Vein endothelial cell (primary cell): ENCODE measurements around the gene SAMD14. TPM values are rescaled to one million over a fixed set of nuclear protein-coding genes. Genes with fewer than 3 reads are reported as not detected.

ENCODE experiments used
- total RNA-seq: library from RNA; depleted of rRNA; stranded (reverse); fragments of >200 nt; gene quantifications from 2 replicates; pipeline ENCODE4 v1.2.3, GENCODE V29; 2012

Gene SAMD14
- total RNA-seq = 5.3 and 10.5 TPM in 2 replicates

DNA sequence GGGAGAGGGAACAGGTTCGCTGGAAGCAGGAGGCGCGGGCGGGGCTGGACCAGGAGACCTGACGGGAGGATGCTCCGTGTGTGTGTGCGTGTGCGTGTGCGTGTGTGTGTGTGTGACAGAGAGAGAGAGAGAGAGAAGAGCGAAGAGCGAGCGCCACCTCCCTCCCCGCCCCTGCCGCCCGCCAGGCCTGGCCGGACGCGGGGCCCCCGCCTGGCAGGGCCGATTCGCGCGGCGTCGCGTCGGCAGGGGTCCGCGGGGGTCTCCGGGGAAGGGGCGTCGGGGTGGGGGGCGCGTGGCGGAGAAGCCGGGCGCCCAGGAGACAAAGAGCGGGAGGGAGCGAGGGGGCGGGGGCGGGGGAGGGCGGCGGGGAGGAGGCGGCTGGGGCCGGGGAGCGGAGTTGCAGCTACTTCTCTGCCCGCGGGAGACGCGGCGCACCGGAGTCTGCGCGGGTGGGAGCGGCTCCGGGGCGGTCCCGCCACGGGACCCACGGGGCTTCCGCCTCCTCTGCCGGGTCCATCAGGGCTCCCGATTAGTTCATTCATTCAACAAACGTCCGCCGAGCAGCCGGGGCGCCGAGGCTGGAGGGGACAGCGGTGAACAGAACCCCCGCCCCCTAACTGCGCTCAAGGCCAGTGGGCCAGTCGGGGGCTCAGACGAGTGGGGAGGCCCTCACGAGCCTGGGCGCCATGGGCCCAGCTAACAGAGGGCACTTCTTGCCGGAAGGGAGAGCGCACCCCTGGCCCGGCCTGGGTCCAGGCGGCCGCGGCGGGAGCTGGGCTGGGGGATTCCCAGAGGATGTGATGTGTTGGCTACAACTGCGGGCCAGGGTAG lies at the start of gene SAMD14:
TSS of gene SAMD14 (minus strand) at position 433 of the 831 bp plus-strand sequence. CDS start 5,201 bp downstream, outside the sequence.

GRCh38 chr17:50165867-50166517 lies 36.0 kb upstream of the SAMD14 start, which contains the start of gene SGCA:
Gene SGCA, plus strand, starts transcription at chr17:50166005. Its CDS starts 36 bp downstream, at chr17:50166041.

GRCh38 chr17:50150354-50151040 lies 20.5 kb upstream of the SAMD14 start, which contains the start of gene PPP1R9B:
Gene PPP1R9B, minus strand, starts transcription at chr17:50150677. Its CDS starts 164 bp downstream, at chr17:50150513.

GRCh38 chr17:50094753-50095619 lies 35.0 kb downstream of the SAMD14 start, which contains the start of gene PDK2:
Gene PDK2, plus strand, starts transcription at chr17:50095351. Its CDS starts 85 bp downstream, at chr17:50095436.

Other genes starting within 250 kb of the SAMD14 start
- not detected in 2 replicates for gene DLX4, start 161.0 kb downstream of the SAMD14 start, total RNA-seq
- gene DLX3, start 134.9 kb downstream of the SAMD14 start, total RNA-seq = not detected in 2 replicates
- gene ITGA3, start 74.0 kb downstream of the SAMD14 start, total RNA-seq = 77.7 and 168 TPM in 2 replicates
- 15.8 and 28.7 TPM in 2 replicates for gene PDK2, start 34.8 kb downstream of the SAMD14 start, total RNA-seq
- 33.9 and 47.0 TPM in 2 replicates for gene PPP1R9B, start 20.5 kb upstream of the SAMD14 start, total RNA-seq
- not detected in 2 replicates for gene SGCA, start 35.8 kb upstream of the SAMD14 start, total RNA-seq
- gene COL1A1, start 71.5 kb upstream of the SAMD14 start, total RNA-seq = 9.5 and 38.4 TPM in 2 replicates
- gene TMEM92, start 144.3 kb upstream of the SAMD14 start, total RNA-seq = under 0.01 and 0.29 TPM in 2 replicates
- gene XYLT2, start 216.0 kb upstream of the SAMD14 start, total RNA-seq = 25.0 and 33.3 TPM in 2 replicates
- gene MRPL27, start 243.0 kb upstream of the SAMD14 start, total RNA-seq = 55.9 and 63.3 TPM in 2 replicates
- gene EME1, start 243.1 kb upstream of the SAMD14 start, total RNA-seq = 2.3 and 3.3 TPM in 2 replicates